ENCODE measurements around the gene ZC3H18. TPM values are rescaled to one million over a fixed set of nuclear protein-coding genes. Genes with fewer than 3 reads are reported as not detected.

Gene ZC3H18
- total and polyA plus RNA-seq, 2 of the 4 experiments (the other 2 are of a cell fraction) = 3.4 to 21.3 TPM

GRCh38 chr16:88530858-88531203, 39.4 kb upstream of the ZC3H18 start:
- H3K4me2 ChIP-seq (ENCODE audit: low read depth, low read length) = no peak overlapping the region
- H4K8ac ChIP-seq (ENCODE audit: low read depth in 2 of 2, low read length in 2 of 2) = no peak overlapping the region
- intact Hi-C loops (cut with micrococcal nuclease) (no loop called here), dilution Hi-C loops (cut with HindIII; ENCODE audit: low sequenced_read_pairs, unreplicated experiment) (no loop called here), in situ Hi-C loops (cut with MboI; ENCODE audit: low sequenced_read_pairs) (no loop called here)
- H4K91ac ChIP-seq (ENCODE audit: insufficient read depth, low read depth, low read length) = no peak overlapping the region
- POLR2A ChIA-PET (ENCODE audit: unreplicated experiment) = no interaction called here
- no peak overlapping the region for H3K4ac ChIP-seq (ENCODE audit: low read depth, low read length)
- H3K56ac ChIP-seq (ENCODE audit: extremely low read depth, insufficient read depth, low read length) = no peak overlapping the region
- no peak overlapping the region for H2BK5ac ChIP-seq (ENCODE audit: low read depth, low read length, poor library complexity, severe bottlenecking)
- H4K5ac ChIP-seq (ENCODE audit: low read depth, low read length) = no peak overlapping the region
- no peak overlapping the region for H3K14ac ChIP-seq (replicated peaks; ENCODE audit: low read depth, low read length)
- H4K20me1 ChIP-seq (ENCODE audit: insufficient read depth, low read length) = peaks cover 3% of the 10 kb centered on the region; the same call in 1 of the 2 replicates
- H3K9me1 ChIP-seq (ENCODE audit: insufficient read depth, low read length) = no peaks in the 10 kb centered on the region
- no peak overlapping the region for H2AK5ac ChIP-seq (ENCODE audit: low read depth, low read length)
- CTCF ChIA-PET = no interaction called here
- no peak overlapping the region for H3K27ac ChIP-seq (ENCODE audit: insufficient read depth, low read length)
- no peak overlapping the region for H3K4me3 ChIP-seq (ENCODE audit: insufficient read depth, low read depth, low read length)
- ATAC-seq (ENCODE audit: low read depth) = no peak
- peaks cover 14% of the 10 kb centered on the region for H3K4me1 ChIP-seq (ENCODE audit: control insufficient read depth, insufficient read depth, low read length)
- no peak overlapping the region for H3K23ac ChIP-seq (ENCODE audit: low read depth, low read length)
- no TSS peak for BruUV-seq (replicated peaks)
- H3K27me3 ChIP-seq (ENCODE audit: control insufficient read depth, insufficient read depth, low read length) = no peaks in the 10 kb centered on the region
- H2BK15ac ChIP-seq (ENCODE audit: low read depth, low read length) = no peak overlapping the region
- no peak overlapping the region for H2BK20ac ChIP-seq (ENCODE audit: low read depth, low read length)
- H3K9ac ChIP-seq (ENCODE audit: low read depth, low read length) = no peak overlapping the region
- H3K18ac ChIP-seq (ENCODE audit: low read depth, low read length) = no peak overlapping the region
- H2AK9ac ChIP-seq (replicated peaks; ENCODE audit: low read depth, low read length, poor library complexity) = no peak overlapping the region
- TF ChIP-seq, protein P1, sequence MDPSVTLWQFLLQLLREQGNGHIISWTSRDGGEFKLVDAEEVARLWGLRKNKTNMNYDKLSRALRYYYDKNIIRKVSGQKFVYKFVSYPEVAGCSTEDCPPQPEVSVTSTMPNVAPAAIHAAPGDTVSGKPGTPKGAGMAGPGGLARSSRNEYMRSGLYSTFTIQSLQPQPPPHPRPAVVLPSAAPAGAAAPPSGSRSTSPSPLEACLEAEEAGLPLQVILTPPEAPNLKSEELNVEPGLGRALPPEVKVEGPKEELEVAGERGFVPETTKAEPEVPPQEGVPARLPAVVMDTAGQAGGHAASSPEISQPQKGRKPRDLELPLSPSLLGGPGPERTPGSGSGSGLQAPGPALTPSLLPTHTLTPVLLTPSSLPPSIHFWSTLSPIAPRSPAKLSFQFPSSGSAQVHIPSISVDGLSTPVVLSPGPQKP (IDR thresholded peaks at IDR 0.05; ENCODE audit: borderline replicate concordance, low read depth, low read length) = no peak
- TF ChIP-seq FOS (IDR thresholded peaks at IDR 0.05; ENCODE audit: low read depth, low read length) = no peak
- TF ChIP-seq CEBPB (IDR thresholded peaks at IDR 0.05; ENCODE audit: low read depth, low read length) = no peak
- H2BK120ac ChIP-seq (ENCODE audit: low read depth, low read length) = no peak overlapping the region
- H2AFZ ChIP-seq (replicated peaks; ENCODE audit: low read length, poor library complexity) = no peak overlapping the region
- 57% methylated on average over 1 of the region's 11 CpGs; no CpG with 5 or more reads in 1 of the 2 experiments for WGBS, 2 experiments (ENCODE audit: extremely low coverage in 2 of 2, insufficient read length in 1 of 2)
- no peaks in the 10 kb centered on the region for H3K9me3 ChIP-seq (ENCODE audit: control insufficient read depth, insufficient read depth, low read length)
- H3K79me1 ChIP-seq (ENCODE audit: low read depth in 1 of 2, low read length in 2 of 2) = peaks cover 5 to 15% of the 10 kb centered on the region in 2 experiments; a peak in 2 of 4 replicates
- H3K36me3 ChIP-seq (ENCODE audit: control insufficient read depth, insufficient read depth, low read length) = peaks cover 6% of the 10 kb centered on the region; the same call in 1 of the 2 replicates
- DNase-seq = no peak
